NCI-H1417 (cell line): ENCODE data around the gene SLC12A9.

Experiments
- DNase-seq, 3 experiments: peaks; one replicate each; lab custom pipeline; 2025; lab: John Stamatoyannopoulos, UW

SLC12A9 gene

DNA sequence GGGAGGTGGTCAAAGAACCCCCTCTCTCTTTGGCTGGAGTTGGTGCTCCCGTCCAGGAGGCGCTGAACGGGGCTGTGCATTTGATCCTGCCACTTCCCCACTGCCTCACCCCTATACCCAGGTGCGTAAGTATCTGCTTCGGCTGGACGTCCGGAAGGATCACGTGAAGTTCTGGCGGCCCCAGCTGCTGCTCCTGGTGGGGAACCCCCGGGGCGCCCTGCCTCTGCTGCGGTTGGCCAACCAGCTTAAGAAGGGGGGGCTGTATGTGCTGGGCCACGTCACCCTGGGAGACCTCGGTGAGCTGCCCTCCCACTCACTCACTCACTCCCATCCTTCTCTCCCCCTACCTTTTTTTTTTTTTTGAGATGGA is 9.1 kb downstream of the SLC12A9 start:
- no peak for DNase-seq

DNA sequence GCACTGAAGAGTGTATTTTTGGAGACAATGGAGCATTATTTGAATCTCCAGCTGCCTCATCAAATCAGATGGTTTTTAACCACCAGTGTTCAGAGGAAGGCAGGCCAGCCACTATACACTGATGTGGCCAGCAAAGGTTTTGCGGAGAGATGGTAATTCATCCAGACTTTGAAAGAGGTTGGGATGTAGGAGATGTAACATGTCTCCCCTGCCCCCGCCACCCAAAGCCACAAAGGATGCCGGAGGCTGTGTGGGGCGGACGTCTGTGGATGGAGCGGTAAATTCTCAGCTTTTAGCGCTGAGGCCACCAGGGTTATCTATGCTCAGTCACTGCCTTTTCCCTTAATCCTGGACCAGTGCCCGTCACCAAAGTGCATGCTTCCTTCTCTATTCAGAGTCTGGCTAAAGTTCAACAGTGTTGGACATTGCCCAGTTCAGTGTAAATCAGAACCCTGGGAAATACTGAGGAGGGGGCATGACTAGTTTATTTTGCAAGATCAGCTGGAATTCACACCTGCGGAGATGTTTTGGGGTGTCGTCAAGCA is 11.0 kb downstream of the SLC12A9 start:
- DNase-seq = no peak

DNA sequence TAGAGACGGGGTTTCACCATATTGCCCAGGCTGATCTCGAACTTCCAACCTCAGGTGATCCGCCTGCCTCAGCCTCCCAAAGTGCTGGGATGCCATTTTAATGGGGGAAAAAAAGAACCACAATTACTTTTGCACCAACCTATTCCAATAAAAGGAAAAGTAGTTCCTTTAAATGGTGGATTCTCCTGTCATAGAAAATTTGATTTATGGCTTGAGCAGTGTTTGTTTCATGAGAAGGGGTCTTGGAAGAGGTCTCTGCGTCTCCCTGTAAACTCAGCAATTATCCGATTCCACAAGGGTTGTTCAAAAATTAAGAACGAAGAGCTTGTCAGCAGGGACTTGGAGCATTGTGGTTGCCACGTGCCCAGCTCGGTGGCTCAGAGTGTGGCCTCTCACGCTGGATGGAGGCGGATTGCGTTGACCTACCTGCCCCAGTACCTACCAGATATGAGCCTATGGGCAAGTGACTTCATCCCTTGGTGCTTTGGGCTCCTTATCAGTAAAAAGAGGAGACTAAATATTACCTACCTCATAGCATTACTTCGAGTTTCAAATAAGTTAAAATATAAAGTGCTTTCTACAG is 11.8 kb downstream of the SLC12A9 start:
- no peak for DNase-seq

DNA sequence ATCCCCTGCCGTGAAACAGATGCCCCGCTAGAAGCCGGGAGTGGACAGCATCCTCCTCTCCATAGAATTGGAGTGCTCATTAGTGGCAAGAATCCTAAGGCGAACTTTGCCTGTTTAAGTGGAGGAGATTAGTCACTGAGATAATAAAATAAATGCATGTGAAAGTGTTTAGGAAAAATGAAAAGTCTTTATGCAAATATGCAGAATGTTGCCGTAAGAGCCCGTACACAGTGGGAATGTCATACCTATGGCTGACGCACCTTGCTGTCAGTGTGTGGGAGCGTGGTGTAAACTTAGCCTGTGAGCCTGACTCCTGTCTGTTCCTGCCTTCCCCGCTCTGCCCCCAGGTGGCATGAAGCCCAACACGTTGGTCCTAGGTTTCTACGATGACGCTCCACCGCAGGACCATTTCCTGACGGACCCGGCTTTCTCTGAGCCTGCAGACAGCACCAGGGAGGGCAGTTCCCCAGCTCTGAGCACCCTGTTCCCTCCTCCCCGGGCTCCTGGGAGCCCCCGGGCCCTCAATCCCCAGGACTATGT is 12.9 kb downstream of the SLC12A9 start:
- no peak for DNase-seq

DNA sequence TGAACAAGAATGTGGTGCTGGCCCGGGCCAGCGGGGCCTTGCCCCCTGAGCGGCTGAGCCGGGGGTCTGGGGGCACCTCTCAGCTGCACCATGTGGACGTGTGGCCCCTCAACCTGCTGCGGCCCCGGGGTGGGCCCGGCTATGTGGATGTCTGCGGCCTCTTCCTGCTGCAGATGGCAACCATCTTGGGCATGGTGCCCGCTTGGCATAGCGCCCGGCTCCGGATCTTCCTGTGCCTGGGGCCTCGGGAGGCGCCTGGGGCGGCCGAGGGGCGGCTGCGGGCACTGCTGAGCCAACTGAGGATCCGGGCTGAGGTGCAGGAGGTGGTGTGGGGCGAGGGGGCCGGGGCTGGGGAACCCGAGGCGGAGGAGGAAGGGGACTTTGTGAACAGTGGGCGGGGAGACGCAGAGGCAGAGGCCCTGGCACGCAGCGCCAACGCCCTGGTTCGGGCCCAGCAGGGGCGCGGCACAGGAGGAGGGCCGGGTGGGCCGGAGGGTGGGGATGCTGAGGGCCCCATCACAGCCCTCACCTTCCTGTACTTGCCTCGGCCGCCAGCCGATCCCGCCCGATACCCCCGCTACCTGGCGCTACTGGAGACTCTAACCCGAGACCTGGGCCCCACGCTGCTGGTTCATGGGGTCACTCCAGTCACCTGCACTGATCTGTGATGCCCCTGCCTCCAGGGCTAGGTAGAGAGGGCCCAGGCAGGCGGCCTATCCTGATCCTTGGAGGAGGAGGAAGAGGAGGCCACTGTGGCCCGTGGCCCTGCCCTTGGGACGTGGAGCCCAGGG is 13.6 kb downstream of the SLC12A9 start:
- no peak for DNase-seq

DNA sequence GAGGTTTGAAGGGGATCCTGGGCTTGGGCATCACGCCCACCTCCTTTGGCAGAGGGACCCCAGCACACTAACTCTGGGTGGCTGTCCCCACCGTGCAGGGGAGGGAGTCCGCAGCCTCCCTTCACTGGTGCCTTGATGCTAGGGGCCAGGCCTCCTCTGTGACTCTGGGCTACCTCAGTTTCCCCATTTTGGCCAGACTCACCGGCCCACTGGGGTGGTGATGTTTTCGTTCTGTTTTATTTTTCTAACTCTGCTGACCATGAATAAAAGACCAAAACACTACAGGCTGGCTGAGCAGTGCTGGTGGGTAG is 14.2 kb downstream of the SLC12A9 start:
- DNase-seq = no peak

DNA sequence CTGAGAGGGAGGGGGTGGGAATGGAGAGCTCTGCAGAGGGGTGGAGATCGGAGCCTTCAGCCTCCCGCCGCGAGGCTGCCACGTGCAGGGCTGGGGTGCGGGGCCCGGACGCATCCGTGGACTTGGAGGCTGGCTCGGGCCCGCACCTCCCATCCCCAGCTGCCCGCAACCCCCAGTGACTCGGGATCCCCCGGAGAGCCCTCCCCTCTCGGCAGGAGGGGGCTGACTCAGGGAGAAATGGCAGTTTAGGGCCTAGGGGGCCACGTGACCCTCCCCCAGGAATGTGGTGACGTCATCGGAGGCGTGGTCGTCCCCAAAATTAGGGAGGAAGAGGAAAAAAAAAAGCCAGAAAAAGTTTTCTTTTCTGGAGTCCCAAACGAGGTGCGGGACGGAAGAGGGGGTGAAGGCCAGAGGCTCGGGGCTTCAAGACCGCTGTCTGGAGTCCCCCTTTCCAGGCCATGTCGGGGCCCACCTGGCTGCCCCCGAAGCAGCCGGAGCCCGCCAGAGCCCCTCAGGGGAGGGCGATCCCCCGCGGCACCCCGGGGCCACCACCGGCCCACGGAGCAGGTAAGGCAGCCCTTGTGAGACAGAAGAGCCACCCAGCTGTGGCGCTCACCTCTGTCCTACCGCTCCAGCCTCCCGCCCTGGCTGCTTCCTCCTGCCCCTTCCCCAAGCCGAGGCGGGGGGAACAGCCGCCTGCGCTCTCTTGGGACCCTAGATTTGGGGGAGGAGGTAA is 14.7 kb downstream of the SLC12A9 start, which contains the start of gene TRIP6:
Gene TRIP6 (plus strand): TSS at position 348 of the 736 bp plus-strand sequence. CDS start 111 bp downstream, at position 459.
- DNase-seq = peak in 2 of 3 experiments; percentile 39 to 46

DNA sequence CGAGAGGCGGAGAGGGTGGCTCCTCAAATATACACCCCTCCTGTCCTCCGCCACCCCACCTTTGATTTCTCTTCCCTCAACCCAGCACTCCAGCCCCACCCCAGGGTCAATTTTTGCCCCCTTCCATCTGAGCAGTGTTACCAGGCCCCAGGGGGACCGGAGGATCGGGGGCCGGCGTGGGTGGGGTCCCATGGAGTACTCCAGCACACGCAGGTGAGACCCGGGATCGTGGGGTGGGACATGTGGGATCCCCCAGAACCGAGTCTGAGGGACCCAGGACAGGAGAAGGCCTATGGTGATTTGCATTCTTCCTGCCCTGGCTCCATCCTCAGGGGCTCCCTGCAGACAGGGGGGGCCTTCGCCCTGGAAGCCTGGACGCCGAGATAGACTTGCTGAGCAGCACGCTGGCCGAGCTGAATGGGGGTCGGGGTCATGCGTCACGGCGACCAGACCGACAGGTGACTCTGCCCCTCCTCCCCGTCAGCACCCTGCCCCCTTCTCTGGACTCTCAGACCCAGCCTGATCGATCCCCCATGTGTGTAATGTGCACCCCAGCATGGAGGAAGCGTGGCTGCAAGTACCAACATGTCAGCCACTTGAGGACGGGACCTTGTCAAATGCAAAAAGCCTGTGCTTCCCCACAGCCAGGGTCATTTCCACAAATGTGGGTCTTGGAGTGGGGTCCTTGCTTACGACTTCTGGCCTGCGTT is 15.4 kb downstream of the SLC12A9 start:
- no peak for DNase-seq

DNA sequence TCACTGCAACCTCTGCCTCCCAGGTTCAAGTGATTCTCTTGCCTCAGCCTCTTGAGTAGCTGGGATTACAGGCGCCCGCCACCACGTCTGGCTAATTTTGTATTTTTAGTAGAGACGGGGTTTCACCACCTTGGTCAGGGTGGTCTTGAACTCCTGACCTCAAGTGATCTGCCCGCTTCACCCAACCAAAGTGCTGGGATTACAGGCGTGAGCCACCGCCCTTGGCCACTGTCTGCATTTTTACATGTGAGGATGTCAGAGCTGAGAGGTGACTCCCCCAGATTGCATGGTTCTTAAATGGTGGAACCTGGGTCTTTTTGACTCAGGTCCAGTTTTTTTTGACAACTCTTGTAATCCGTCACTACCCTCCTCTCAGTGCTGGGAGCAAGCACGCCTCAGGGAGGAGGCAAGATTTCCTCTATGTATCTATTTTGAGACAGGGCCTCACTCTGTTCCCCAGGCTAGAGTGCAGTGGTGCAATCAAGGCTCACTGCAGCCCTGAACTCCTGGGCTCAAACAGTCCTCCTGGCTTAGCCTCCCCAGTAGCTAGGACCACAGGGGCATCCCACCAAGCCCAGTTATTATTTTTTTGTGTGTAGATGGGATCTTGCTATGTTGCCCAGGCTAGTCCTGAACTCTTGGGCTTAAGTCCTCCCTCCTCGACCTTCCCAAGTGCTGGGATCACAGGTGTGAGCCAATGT is 21.2 kb downstream of the SLC12A9 start:
- no peak for DNase-seq

DNA sequence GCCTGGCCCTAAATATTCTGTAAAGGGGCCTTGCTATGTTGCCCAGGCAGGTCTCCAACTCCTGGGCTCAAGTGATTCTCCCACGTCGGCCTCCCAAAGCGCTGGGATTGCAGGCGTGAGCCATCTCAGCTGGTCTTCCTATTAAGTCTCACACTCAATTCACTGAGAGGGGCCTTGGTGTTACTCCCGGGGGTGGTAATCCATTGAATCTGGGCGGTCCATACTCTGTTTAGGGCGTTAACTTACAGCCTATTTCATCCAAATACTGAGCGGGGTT is 21.7 kb downstream of the SLC12A9 start:
- DNase-seq = no peak

DNA sequence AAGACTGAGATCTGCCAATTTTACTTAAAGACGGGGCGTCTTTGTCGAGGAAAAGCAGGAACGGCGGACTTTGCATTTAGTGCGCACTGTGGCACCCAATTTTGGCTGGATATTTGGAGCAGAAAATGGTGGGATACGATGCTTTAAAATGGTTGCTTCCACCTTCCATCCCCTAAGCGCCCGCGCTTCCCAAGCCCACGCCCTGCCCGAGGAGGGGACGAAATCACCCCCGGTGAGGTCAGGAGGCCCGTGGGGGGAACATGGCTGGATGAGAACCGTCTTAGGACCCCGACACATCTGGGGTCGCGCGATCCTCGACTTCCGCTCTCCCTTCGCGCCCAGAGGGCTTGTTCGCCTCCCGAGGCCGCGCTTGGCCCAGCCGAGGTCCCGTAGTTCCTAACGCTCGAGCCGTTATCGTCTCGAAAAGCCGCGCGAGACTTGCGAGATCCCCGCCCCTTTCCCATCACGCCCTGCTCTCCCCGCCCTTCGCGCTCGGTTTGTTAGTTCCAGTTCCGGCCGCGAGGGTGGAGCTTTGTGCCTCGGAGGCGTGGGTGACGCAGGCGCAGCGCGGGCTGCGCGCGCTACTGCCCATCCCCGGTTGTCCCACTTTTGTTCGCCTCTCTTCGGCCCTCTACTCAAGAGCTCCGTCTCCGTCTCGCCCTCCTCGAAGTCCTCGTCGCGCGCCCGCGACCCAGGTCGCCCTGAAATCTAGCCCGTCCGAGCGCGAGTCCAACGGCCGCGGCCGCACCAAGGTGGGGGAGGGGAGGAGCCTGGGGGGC is 22.3 kb downstream of the SLC12A9 start, which contains the start of gene SRRT:
Gene SRRT (plus strand): TSS at position 527 of the 779 bp plus-strand sequence. CDS start 488 bp downstream, outside the sequence.
- DNase-seq = peak; percentile 100

DNA sequence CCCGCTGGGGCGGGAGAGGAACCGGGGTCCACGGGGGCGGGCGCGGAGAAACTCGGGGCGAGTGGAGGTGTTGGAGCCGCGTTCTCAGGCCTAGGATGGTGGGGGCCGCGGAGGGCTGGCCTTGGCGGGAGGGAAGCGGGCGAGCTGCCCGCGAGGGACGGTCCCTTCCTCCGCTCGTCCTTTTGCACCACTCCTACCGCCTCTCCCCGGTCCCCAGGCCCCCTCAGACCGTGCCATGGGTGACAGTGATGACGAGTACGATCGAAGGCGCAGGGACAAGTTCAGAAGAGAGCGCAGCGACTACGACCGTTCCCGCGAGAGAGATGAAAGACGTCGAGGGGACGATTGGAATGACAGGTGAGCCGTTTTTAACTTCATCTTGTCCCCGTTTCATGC is 22.8 kb downstream of the SLC12A9 start:
- DNase-seq = peak in 1 of 3 experiments; percentile 73

DNA sequence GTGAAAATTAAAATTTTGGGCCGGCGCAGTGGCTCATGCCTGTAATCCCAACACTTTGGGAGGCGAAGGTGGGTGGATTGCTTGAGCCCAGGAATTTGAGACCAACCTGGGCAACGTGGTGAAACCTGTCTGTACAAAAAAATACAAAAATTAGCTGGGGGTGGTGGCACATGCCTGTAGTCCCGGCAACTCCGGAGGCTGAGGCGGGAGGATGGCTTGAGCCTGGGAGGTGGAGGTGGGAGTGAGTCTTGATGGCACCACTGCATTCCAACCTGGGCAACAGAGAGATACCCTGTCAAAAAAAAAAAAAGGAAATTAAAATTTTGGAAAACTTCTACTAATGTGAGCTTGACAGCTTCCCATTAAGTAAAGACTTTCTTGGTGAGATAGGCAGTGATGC is 25.5 kb downstream of the SLC12A9 start:
- DNase-seq = no peak

DNA sequence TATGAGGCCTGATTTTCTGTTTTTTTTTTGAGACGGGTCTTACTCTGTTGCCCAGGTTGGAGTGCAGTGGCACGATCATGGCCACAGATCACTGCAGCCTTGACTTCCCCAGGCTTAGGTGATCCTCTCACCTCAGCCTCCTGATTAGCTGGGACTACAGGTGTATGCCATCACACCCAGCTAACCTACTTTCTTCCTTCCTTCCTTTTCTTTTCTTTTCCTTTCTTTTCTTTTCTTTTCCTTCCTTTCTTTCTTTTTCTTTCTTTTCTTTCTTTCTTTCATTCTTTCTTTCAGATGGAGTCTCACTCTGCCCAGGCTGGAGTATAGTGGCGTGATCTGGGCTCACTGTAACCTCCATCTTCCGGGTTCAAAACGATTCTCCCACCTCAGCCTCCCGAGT is 26.2 kb downstream of the SLC12A9 start:
- no peak for DNase-seq

DNA sequence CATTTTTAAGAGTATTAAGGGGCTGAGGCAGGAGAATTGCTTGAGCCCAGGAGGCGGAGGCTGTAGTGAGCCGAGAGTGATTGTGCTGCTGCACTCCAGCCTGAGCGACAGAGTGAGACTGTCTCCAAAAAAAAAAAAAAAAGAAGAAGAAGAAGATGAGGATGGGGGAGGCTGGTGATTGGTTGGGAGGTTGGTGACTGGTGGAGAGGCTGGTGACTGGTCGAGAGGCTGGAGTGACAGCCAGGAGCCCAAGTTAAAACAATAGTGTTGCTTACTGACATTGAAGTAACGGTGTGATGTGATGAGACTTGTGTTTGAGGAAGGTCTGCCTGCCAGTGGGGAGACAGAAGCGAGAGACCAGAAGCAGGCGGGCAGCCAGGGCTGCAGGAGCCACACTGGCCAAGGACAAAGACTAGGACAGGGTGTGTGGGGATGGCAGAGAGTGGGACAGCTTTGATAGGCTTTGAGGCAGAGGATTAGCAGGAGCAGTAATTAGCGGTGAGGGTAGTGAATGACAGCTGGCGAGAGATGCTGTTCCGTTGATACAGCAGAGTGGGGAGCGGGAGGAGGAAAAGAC is 27.3 kb downstream of the SLC12A9 start:
- DNase-seq = no peak

DNA sequence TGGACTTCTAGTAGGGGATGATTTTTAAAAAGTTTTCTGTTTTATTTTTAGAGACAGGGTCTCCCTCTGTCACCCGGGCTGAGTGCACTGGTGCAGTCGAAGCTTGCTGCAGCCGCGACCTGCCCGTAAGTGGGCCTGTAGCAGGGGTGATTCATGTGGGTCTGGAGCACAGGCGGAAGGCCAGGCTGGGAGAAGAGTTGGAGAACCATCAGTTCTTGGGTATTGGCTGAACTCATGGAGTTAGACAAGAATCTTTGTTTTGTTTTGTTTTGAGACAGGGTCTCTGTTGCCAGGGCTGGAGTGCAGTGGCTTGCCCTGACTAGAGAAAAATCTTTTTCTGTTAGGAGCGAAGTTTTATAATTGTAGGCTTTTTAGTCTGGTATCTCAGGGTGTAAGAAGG is 28.1 kb downstream of the SLC12A9 start:
- DNase-seq = no peak

DNA sequence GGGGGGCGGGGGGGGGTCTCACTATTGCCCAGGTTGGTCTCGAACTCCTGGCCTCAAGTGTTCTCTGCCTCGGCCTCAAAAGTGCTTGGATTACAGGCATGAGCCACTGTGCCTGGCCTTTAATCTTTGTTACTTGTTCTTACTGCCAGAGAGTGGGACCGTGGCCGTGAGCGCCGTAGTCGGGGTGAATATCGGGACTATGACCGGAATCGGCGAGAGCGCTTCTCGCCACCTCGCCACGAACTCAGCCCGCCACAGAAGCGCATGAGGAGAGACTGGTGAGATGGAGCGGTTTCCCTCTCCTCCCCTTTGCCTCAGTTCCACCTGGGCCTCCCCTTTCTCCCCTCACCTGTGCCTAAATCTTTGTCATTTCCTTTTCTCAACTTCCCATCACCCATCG is 28.6 kb downstream of the SLC12A9 start:
- DNase-seq = no peak

DNA sequence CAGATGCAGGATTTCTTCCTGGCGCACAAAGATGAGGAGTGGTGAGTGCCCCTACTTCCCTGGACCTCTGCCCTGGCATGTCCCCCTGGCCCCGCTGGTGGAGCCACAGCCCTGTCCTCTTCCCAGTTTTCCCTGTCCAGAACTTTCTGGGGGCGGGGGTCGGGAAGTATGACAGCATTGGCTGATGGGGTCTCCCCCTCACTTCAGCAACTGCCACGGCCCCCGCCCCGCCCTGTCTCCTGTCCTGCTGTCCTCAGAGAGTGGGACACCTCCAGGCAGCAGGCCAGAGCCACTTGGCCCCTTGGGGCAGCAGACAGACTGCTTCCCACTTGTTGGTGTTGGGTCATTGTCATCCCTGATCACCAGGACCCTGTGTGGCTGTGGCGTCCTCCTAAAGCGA is 29.7 kb downstream of the SLC12A9 start:
- DNase-seq = no peak

DNA sequence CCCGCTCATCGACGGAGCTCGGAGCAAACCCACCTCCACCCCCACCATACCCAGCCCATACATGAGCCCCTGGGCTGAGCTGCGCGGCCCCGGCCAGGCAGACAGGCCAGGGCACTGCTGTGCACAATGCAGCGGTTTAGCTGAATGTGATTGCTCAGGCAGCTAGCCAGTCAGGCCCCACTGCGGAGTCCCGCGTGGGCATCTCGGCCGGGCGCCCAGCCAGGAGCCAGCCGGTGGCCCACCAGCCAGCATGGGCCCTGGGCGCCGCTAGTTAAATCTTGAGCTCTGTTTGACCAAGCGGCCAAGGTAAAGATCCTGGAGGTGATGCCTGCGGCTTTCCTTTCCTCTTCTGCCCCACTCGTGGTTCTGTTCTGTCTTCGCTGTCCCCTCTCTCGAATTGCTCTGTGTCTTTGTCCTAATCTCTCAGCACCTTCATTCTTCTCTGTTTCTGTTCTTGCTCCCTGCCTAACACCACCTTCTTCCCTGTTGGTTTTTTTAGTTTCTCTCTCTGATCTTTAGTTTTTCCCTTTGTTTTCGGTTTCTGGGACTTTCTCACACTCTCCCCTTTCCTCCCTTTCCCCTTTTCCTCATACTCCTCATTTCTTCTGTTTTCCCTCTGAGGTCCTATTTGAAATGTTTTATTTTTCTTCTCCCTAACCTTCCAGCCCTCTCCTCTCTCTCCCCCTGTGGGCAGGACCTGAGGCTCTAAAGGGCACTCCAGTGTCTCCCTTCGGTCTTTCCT is 30.4 kb downstream of the SLC12A9 start:
- no peak for DNase-seq
